K562 (cell line): Measurements from ENCODE around the gene PTPRC. TPM values are rescaled to one million over a fixed set of nuclear protein-coding genes. Genes with fewer than 3 reads are reported as not detected.

Experiments
- ATAC-seq: fragments of 200-7000 bp; cut with Tn5 transposase; 3 replicates; pipeline ENCODE4 v1.9.1; 2020; ENCODE audit warnings: moderate library complexity
- BruUV-seq: library from RNA; stranded (reverse); fragments of 400-500 nt; replicated peaks from 2 replicates; lab custom pipeline; 2021; lab: Mats Ljungman, UMichigan
- CTCF ChIA-PET: fragments of 300-600 bp; formaldehyde crosslinking; extraction: SDS; loops from one replicate; lab custom pipeline; 2021; ENCODE audit warnings: low intra/inter-chr PET ratio; lab: Yijun Ruan, JAX
- POLR2A ChIA-PET: fragments of 300-600, 350-650 bp; sonication (Branson Sonifier 250); formaldehyde crosslinking; extraction: SDS; loops from one replicate; lab custom pipeline; 2021; ENCODE audit warnings: antibody characterized with exemption, inconsistent platforms; lab: Yijun Ruan, JAX
- DNase-seq, 4 experiments: peaks; one replicate each; pipeline versions ENCODE4 v3.0.0 to v3.0.0-alpha.2; 2011 to 2018; ENCODE audit warnings: low spot score in 3 of 4, mixed read lengths in 3 of 4; ENCODE audit errors: extremely low read depth in 1 of 4
- FAIRE-seq: peaks from 2 replicates; lab custom pipeline; 2011; peaks lifted over from hg19 to GRCh38; lab: Jason Lieb, UNC
- H2AFZ ChIP-seq: 2 replicates; pipeline ENCODE4 v1.6.0; 2011; ENCODE audit warnings: low read depth, low read length, control low read depth, inconsistent platforms
- H3K27ac ChIP-seq: fragments of 200-600 bp; 3 replicates; pipeline ENCODE4 v1.8.0; 2011; ENCODE audit warnings: low read depth, mild to moderate bottlenecking, control low read depth, inconsistent platforms, low read length, moderate library complexity, mixed read lengths; ENCODE audit errors: extremely low read depth
- H3K27me3 ChIP-seq, 2 experiments: fragments of 300-600 bp in 1 of 2; 2 replicates in 1 of 2; 3 replicates in 1 of 2; pipeline versions ENCODE4 v1.6.0 to v1.8.0; 2011; ENCODE audit warnings: inconsistent platforms in 2 of 2, low read length in 2 of 2, mild to moderate bottlenecking in 1 of 2, mixed read lengths in 1 of 2, moderate library complexity in 1 of 2; ENCODE audit not compliant: control insufficient read depth in 2 of 2, insufficient read depth in 2 of 2
- H3K36me3 ChIP-seq: fragments of 300-600 bp; 3 replicates; pipeline ENCODE4 v1.8.0; 2011; ENCODE audit warnings: mild to moderate bottlenecking, low read length, inconsistent platforms; ENCODE audit not compliant: control insufficient read depth, insufficient read depth
- H3K4me1 ChIP-seq, 2 experiments: fragments of 200-600 bp in 1 of 2; replicated peaks in 1 of 2; 2 replicates in 1 of 2; 3 replicates in 1 of 2; pipeline versions ENCODE4 v1.5.1 to v1.8.0; 2011; ENCODE audit warnings: inconsistent platforms in 2 of 2, low read length in 2 of 2, mild to moderate bottlenecking in 1 of 2, mixed read lengths in 1 of 2, moderate library complexity in 1 of 2; ENCODE audit not compliant: control insufficient read depth in 2 of 2, insufficient read depth in 2 of 2
- H3K4me2 ChIP-seq: 2 replicates; pipeline ENCODE4 v1.6.1; 2011; ENCODE audit warnings: low read length, control low read depth, inconsistent platforms, mixed read lengths; ENCODE audit not compliant: insufficient read depth
- H3K4me3 ChIP-seq: fragments of 200-600 bp; sonication (generic), shearing (Covaris generic); 2 replicates; pipeline ENCODE4 v1.5.1; 2016; ENCODE audit warnings: control low read depth, inconsistent platforms
- H3K79me2 ChIP-seq: fragments of 200-600 bp; 3 replicates; pipeline ENCODE4 v1.8.0; 2011; ENCODE audit warnings: low read length, inconsistent platforms; ENCODE audit not compliant: control insufficient read depth, insufficient read depth
- H3K9ac ChIP-seq, 2 experiments: 2 replicates each; pipeline versions ENCODE4 v1.6.0 to v1.6.1; 2011; ENCODE audit warnings: low read depth in 2 of 2, low read length in 2 of 2, control low read depth in 1 of 2, inconsistent platforms in 1 of 2, mild to moderate bottlenecking in 1 of 2, mixed read lengths in 1 of 2; ENCODE audit not compliant: insufficient read depth in 1 of 2
- H3K9me1 ChIP-seq: one replicate; pipeline ENCODE4 v1.6.0; 2011; ENCODE audit warnings: inconsistent platforms, mild to moderate bottlenecking, low read length, moderate library complexity; ENCODE audit not compliant: control insufficient read depth, insufficient read depth
- H3K9me3 ChIP-seq: replicated peaks from 2 replicates; pipeline ENCODE4 v1.5.1; 2011; ENCODE audit warnings: low read depth, low read length, inconsistent platforms; ENCODE audit not compliant: control insufficient read depth, insufficient read depth
- H4K20me1 ChIP-seq: replicated peaks from 2 replicates; pipeline ENCODE4 v1.6.1; 2011; ENCODE audit warnings: low read length, inconsistent platforms, mixed read lengths; ENCODE audit not compliant: control insufficient read depth, insufficient read depth
- ARID4B ChIP-seq: sonication (generic); formaldehyde crosslinking; IDR thresholded peaks from 2 replicates; pipeline ENCODE4 v1.8.0; 2022; ENCODE audit warnings: mild to moderate bottlenecking, missing genetic modification reagents
- CBX8 ChIP-seq: fragments of 200-600 bp; sonication (generic); IDR thresholded peaks from 2 replicates; pipeline ENCODE4 v1.6.1; 2012; ENCODE audit warnings: borderline replicate concordance, mixed run types, low read depth, mild to moderate bottlenecking, moderate library complexity, mixed read lengths, low read length, control low read depth, inconsistent platforms; ENCODE audit not compliant: poor library complexity, severe bottlenecking; ENCODE audit errors: extremely low read depth
- CREM ChIP-seq: IDR thresholded peaks from 2 replicates; pipeline ENCODE4 v1.6.1; 2014; ENCODE audit warnings: antibody characterized with exemption, low read depth
- DIDO1 ChIP-seq: fragments of 450-650 bp; IDR thresholded peaks from 2 replicates; pipeline ENCODE4 v1.6.1; 2016; ENCODE audit warnings: low read depth, missing biosample characterization, missing genetic modification characterization
- HDAC6 ChIP-seq: IDR thresholded peaks from 2 replicates; pipeline ENCODE4 v1.6.1; 2012; ENCODE audit warnings: low read depth, mild to moderate bottlenecking, control low read depth, inconsistent platforms, low read length, moderate library complexity
- RFX1 ChIP-seq: fragments of 450-650 bp; IDR thresholded peaks from 2 replicates; pipeline ENCODE4 v1.6.1; 2016; ENCODE audit warnings: mild to moderate bottlenecking, moderate library complexity
- SIN3B ChIP-seq: fragments of 450-650 bp; IDR thresholded peaks from 2 replicates; pipeline ENCODE4 v1.6.1; 2017; ENCODE audit warnings: low read depth, mild to moderate bottlenecking, moderate library complexity
- TAF9B ChIP-seq: fragments of 450-650 bp; IDR thresholded peaks from 2 replicates; pipeline ENCODE4 v1.6.1; 2018; ENCODE audit warnings: mild to moderate bottlenecking; ENCODE audit not compliant: partially characterized antibody
- USF1 ChIP-seq: sonication (generic); formaldehyde crosslinking; IDR thresholded peaks from 2 replicates; pipeline ENCODE4 v1.9.0; 2022; ENCODE audit warnings: mild to moderate bottlenecking, missing genetic modification reagents
- ZNF124 ChIP-seq: sonication (generic); formaldehyde crosslinking; IDR thresholded peaks from 2 replicates; pipeline ENCODE4 v1.8.1; 2022; ENCODE audit warnings: missing genetic modification reagents
- ZNF316 ChIP-seq: fragments of 450-650 bp; IDR thresholded peaks from 2 replicates; pipeline ENCODE4 v1.6.1; 2016
- ZNF445 ChIP-seq: fragments of 250-450 bp; sonication (Bioruptor Pico); IDR thresholded peaks from 2 replicates; pipeline ENCODE4 v1.4.0; 2020; ENCODE audit warnings: low read depth, mild to moderate bottlenecking, moderate library complexity
- WGBS: fragments of 100-300 bp; shearing (Covaris generic); methylation state at CpG from one replicate; pipeline ENCODE4 v1.1.6; 2016; ENCODE audit warnings: low coverage, mixed read lengths; ENCODE audit not compliant: insufficient coverage; ENCODE audit errors: missing lambda C conversion rate; 5-methylcytosine and 5-hydroxymethylcytosine counted together
- in situ Hi-C: fragments of 300-500 bp; cut with MboI; formaldehyde crosslinking; loops from 4 replicates; pipeline ENCODE4 v1.15.0; 2018; ENCODE audit warnings: inconsistent platforms, mixed read lengths
- intact Hi-C: fragments of 100-400 bp; cut with micrococcal nuclease; formaldehyde crosslinking; loops from 2 replicates; pipeline ENCODE4 v1.14.2; 2022
- polyA plus RNA-seq, 8 experiments: library from polyadenylated mRNA; depleted of rRNA in 4 of 8; stranded (reverse) in 5 of 8; unstranded in 3 of 8; fragments of >200 nt; fragmentation: Nextera tagmentation in 2 of 8; fragmentation: Illumina TruSeq in 1 of 8; extraction: Ambion mirVana in 2 of 8; extraction: Trizol in 1 of 8; gene quantifications; 2 replicates each; pipeline versions ENCODE4 v1.2.1 to v1.2.3, GENCODE V29; 2011 to 2014; ENCODE audit warnings: inconsistent platforms in 1 of 8, missing spikeins in 1 of 8
- total RNA-seq, 7 experiments: library from RNA; depleted of rRNA in 6 of 7; stranded (reverse); fragments of >200 nt in 6 of 7; fragmentation: Illumina TruSeq in 2 of 7; extraction: Trizol in 2 of 7; gene quantifications; 2 replicates each; pipeline versions ENCODE4 v1.2.1 to v1.2.3, GENCODE V29; 2011 to 2021; ENCODE audit warnings: low replicate concordance in 1 of 7

The PTPRC gene
- total and polyA plus RNA-seq, 9 of the 15 experiments (the other 6 are each of a cell fraction or from before 2014, with no cell fraction given): 7.1 to 107 (median 62.9) TPM

GRCh38 chr1:198677027-198677426, 38.2 kb downstream of the PTPRC start:
- TF ChIP-seq RFX1 (no peak), CREM (no peak), SIN3B (no peak), ZNF445 (CRISPR knock-in tag) (no peak), ARID4B (CRISPR knock-in tag) (no peak), HDAC6 (no peak), USF1 (CRISPR knock-in tag) (no peak), CBX8 (no peak), ZNF316 (no peak), TAF9B (no peak), DIDO1 (tag) (no peak), ZNF124 (CRISPR knock-in tag) (no peak)
- TF ChIP-seq, all 486 proteins: peak for 0
- no peak overlapping the region for H3K4me3 ChIP-seq
- H3K9me3 ChIP-seq: no peaks in the 10 kb centered on the region; the same call in 1 of the 2 replicates
- no peak overlapping the region for H3K27ac ChIP-seq
- no peaks in the 10 kb centered on the region for H4K20me1 ChIP-seq
- in situ Hi-C loops (no loop called here), intact Hi-C loops (no loop called here)
- no peaks in the 10 kb centered on the region for H3K27me3 ChIP-seq
- no TSS peak for BruUV-seq
- FAIRE-seq: no peak
- ChIA-PET CTCF (no interaction called here), POLR2A (interaction anchor here (0.5 to 1.2 kb wide), 2 partner anchors 9 to 48 kb away, joined by 4 read pairs; no protein-coding TSS in a partner anchor)
- H3K4me2 ChIP-seq: no peak overlapping the region
- WGBS: 48% methylated on average over 1 of the region's 1 CpG
- no peak overlapping the region for H2AFZ ChIP-seq
- peaks cover 15% of the 10 kb centered on the region; the same call in 1 of the 3 replicates for H3K79me2 ChIP-seq
- H3K36me3 ChIP-seq: 0 out of 3 replicates have a peak, but pooled peaks cover 2% of the 10 kb centered on the region
- ATAC-seq: no peak
- H3K9me1 ChIP-seq: no peaks in the 10 kb centered on the region
- DNase-seq: no peak
- H3K9ac ChIP-seq: no peak overlapping the region
- peaks cover 4 to 5% of the 10 kb centered on the region in 2 experiments; a peak in 4 of 5 replicates for H3K4me1 ChIP-seq
